T-helper 2 cell treated with Interferon-gamma antibody and Interleukin-4, amounts not matched to agents 5 μg/mL and 100 μg/mL, for 36 hours (primary cell): Measurements from ENCODE around the gene PRH2.

Source experiments
- DNase-seq: peaks from one replicate; pipeline ENCODE4 v3.0.0; 2021; ENCODE audit warnings: low spot score
- H3K27ac Mint-ChIP-seq: one replicate; pipeline ENCODE4 v1.8.0; 2021; ENCODE audit warnings: mild to moderate bottlenecking, mixed read lengths
- H3K27me3 Mint-ChIP-seq: one replicate; pipeline ENCODE4 v1.8.0; 2021; ENCODE audit warnings: low read depth, mixed read lengths
- H3K36me3 Mint-ChIP-seq: one replicate; pipeline ENCODE4 v1.8.0; 2021; ENCODE audit warnings: low read depth, mixed read lengths
- H3K4me1 Mint-ChIP-seq: one replicate; pipeline ENCODE4 v1.8.0; 2021; ENCODE audit warnings: low read depth, mixed read lengths
- H3K4me3 Mint-ChIP-seq: one replicate; pipeline ENCODE4 v1.8.0; 2022; ENCODE audit warnings: mild to moderate bottlenecking, moderate library complexity, mixed read lengths
- H3K9me3 Mint-ChIP-seq: one replicate; pipeline ENCODE4 v1.8.0; 2021; ENCODE audit warnings: mixed read lengths

PRH2 gene

GRCh38 chr12:10928746-10929286 is at the start of gene PRH2:
TSS of gene PRH2 (plus strand) at chr12:10929236. CDS start at chr12:10929274, 38 bp downstream.
- H3K4me3 Mint-ChIP-seq, result no peak within 1 kb of the TSS
- H3K9me3 Mint-ChIP-seq, result no peaks in the 10 kb centered on the region
- H3K27ac Mint-ChIP-seq, result no peak within 1 kb of the TSS
- no peaks in the 10 kb centered on the region for H3K36me3 Mint-ChIP-seq
- H3K4me1 Mint-ChIP-seq, result no peaks in the 10 kb centered on the region
- H3K27me3 Mint-ChIP-seq, result no peaks in the 10 kb centered on the region
- no peak for DNase-seq

GRCh38 chr12:10884086-10884725 is 44.8 kb upstream of the PRH2 start, which contains the start of gene PRH1:
TSS of gene PRH1 (minus strand) at chr12:10884255. CDS start at chr12:10884217, 38 bp downstream.
- peaks cover 2% of the 10 kb centered on the region for H3K36me3 Mint-ChIP-seq
- no peak within 1 kb of the TSS for H3K27ac Mint-ChIP-seq
- no peaks in the 10 kb centered on the region for H3K27me3 Mint-ChIP-seq
- DNase-seq, result no peak
- H3K4me3 Mint-ChIP-seq, result no peak within 1 kb of the TSS
- H3K4me1 Mint-ChIP-seq, result peaks cover 1% of the 10 kb centered on the region
- no peaks in the 10 kb centered on the region for H3K9me3 Mint-ChIP-seq

- H3K27ac Mint-ChIP-seq, result no peak overlapping the region
- DNase-seq, result no peak
- no peaks in the 10 kb centered on the region for H3K4me1 Mint-ChIP-seq
- no peak overlapping the region for H3K4me3 Mint-ChIP-seq
- H3K27me3 Mint-ChIP-seq, result no peaks in the 10 kb centered on the region
- no peaks in the 10 kb centered on the region for H3K9me3 Mint-ChIP-seq
- peaks cover 4% of the 10 kb centered on the region for H3K36me3 Mint-ChIP-seq
These were observed 39.8 kb upstream of the PRH2 start for GRCh38 chr12:10889226-10889625.

GRCh38 chr12:10891937-10892336 is 37.1 kb upstream of the PRH2 start:
- no peak overlapping the region for H3K27ac Mint-ChIP-seq
- H3K9me3 Mint-ChIP-seq, result no peaks in the 10 kb centered on the region
- H3K27me3 Mint-ChIP-seq, result no peaks in the 10 kb centered on the region
- peaks cover 4% of the 10 kb centered on the region for H3K36me3 Mint-ChIP-seq
- H3K4me3 Mint-ChIP-seq, result no peak overlapping the region
- H3K4me1 Mint-ChIP-seq, result no peaks in the 10 kb centered on the region
- DNase-seq, result no peak

GRCh38 chr12:10896854-10897253 is 32.2 kb upstream of the PRH2 start:
- Mint-ChIP-seq H3K27ac (no peak overlapping the region), H3K36me3 (no peaks in the 10 kb centered on the region), H3K4me1 (no peaks in the 10 kb centered on the region), H3K4me3 (no peak overlapping the region), H3K9me3 (no peaks in the 10 kb centered on the region), H3K27me3 (no peaks in the 10 kb centered on the region)
- DNase-seq, result no peak

- H3K27me3 Mint-ChIP-seq, result no peaks in the 10 kb centered on the region
- H3K4me3 Mint-ChIP-seq, result no peak overlapping the region
- peaks cover 27% of the 10 kb centered on the region for H3K9me3 Mint-ChIP-seq
- H3K36me3 Mint-ChIP-seq, result peaks cover 10% of the 10 kb centered on the region
- DNase-seq, result no peak
- H3K4me1 Mint-ChIP-seq, result no peaks in the 10 kb centered on the region
- no peak overlapping the region for H3K27ac Mint-ChIP-seq
These were observed 28.5 kb upstream of the PRH2 start for GRCh38 chr12:10900530-10900929.

GRCh38 chr12:10900972-10901371 is 28.1 kb upstream of the PRH2 start:
- Mint-ChIP-seq H3K36me3 (peaks cover 10% of the 10 kb centered on the region), H3K27ac (no peak overlapping the region), H3K4me3 (no peak overlapping the region), H3K27me3 (no peaks in the 10 kb centered on the region), H3K4me1 (no peaks in the 10 kb centered on the region), H3K9me3 (peaks cover 27% of the 10 kb centered on the region)
- DNase-seq, result no peak

- H3K4me3 Mint-ChIP-seq, result no peak overlapping the region
- peaks cover 27% of the 10 kb centered on the region for H3K9me3 Mint-ChIP-seq
- H3K27ac Mint-ChIP-seq, result no peak overlapping the region
- no peaks in the 10 kb centered on the region for H3K4me1 Mint-ChIP-seq
- H3K27me3 Mint-ChIP-seq, result no peaks in the 10 kb centered on the region
- no peak for DNase-seq
- peaks cover 10% of the 10 kb centered on the region for H3K36me3 Mint-ChIP-seq
These were observed 27.6 kb upstream of the PRH2 start for GRCh38 chr12:10901427-10901826.

GRCh38 chr12:10904686-10905085 is 24.4 kb upstream of the PRH2 start:
- no peaks in the 10 kb centered on the region for H3K4me1 Mint-ChIP-seq
- H3K4me3 Mint-ChIP-seq, result no peak overlapping the region
- H3K36me3 Mint-ChIP-seq, result peaks cover 10% of the 10 kb centered on the region
- no peaks in the 10 kb centered on the region for H3K27me3 Mint-ChIP-seq
- H3K27ac Mint-ChIP-seq, result no peak overlapping the region
- no peak for DNase-seq
- H3K9me3 Mint-ChIP-seq, result peaks cover 27% of the 10 kb centered on the region

- H3K4me3 Mint-ChIP-seq, result no peak within 1 kb of the TSS
These were observed 19.6 kb upstream of the PRH2 start, which contains the start of gene TAS2R13 for GRCh38 chr12:10909462-10909861. TSS of gene TAS2R13 (minus strand) at chr12:10909562. CDS start at chr12:10909298, 264 bp downstream.

GRCh38 chr12:10910380-10910779 is 18.7 kb upstream of the PRH2 start:
- no peak overlapping the region for H3K27ac Mint-ChIP-seq
- H3K36me3 Mint-ChIP-seq, result no peaks in the 10 kb centered on the region
- no peaks in the 10 kb centered on the region for H3K4me1 Mint-ChIP-seq
- H3K9me3 Mint-ChIP-seq, result no peaks in the 10 kb centered on the region
- no peaks in the 10 kb centered on the region for H3K27me3 Mint-ChIP-seq
- H3K4me3 Mint-ChIP-seq, result no peak overlapping the region
- no peak for DNase-seq

More at GRCh38 chr12:10909462-10909861, 19.6 kb upstream of the PRH2 start, which contains the start of gene TAS2R13:
- Mint-ChIP-seq H3K27ac (no peak within 1 kb of the TSS), H3K4me1 (no peaks in the 10 kb centered on the region), H3K9me3 (peaks cover 6% of the 10 kb centered on the region), H3K27me3 (no peaks in the 10 kb centered on the region), H3K36me3 (peaks cover 4% of the 10 kb centered on the region)
- DNase-seq, result no peak

GRCh38 chr12:10919809-10920208 is 9.2 kb upstream of the PRH2 start:
- Mint-ChIP-seq H3K27me3 (no peaks in the 10 kb centered on the region), H3K9me3 (no peaks in the 10 kb centered on the region)
- no peak for DNase-seq

GRCh38 chr12:10926269-10926668 is 2.8 kb upstream of the PRH2 start:
- Mint-ChIP-seq H3K4me3 (no peak overlapping the region), H3K27ac (no peak overlapping the region), H3K9me3 (no peaks in the 10 kb centered on the region), H3K4me1 (no peaks in the 10 kb centered on the region), H3K36me3 (no peaks in the 10 kb centered on the region), H3K27me3 (no peaks in the 10 kb centered on the region)
- DNase-seq, result no peak

More at GRCh38 chr12:10919809-10920208, 9.2 kb upstream of the PRH2 start:
- Mint-ChIP-seq H3K36me3 (no peaks in the 10 kb centered on the region), H3K27ac (no peak overlapping the region), H3K4me3 (no peak overlapping the region), H3K4me1 (no peaks in the 10 kb centered on the region)

GRCh38 chr12:10936506-10936905 is 7.5 kb downstream of the PRH2 start:
- no peak overlapping the region for H3K27ac Mint-ChIP-seq
- no peaks in the 10 kb centered on the region for H3K27me3 Mint-ChIP-seq

More at GRCh38 chr12:10936506-10936905, 7.5 kb downstream of the PRH2 start:
- no peak for DNase-seq
- H3K36me3 Mint-ChIP-seq, result no peaks in the 10 kb centered on the region
- no peaks in the 10 kb centered on the region for H3K9me3 Mint-ChIP-seq
- H3K4me1 Mint-ChIP-seq, result peaks cover under 1% of the 10 kb centered on the region
- no peak overlapping the region for H3K4me3 Mint-ChIP-seq
